Osteocyte (in vitro differentiated cells): Measurements from ENCODE around the gene ZNF586. TPM values are rescaled to one million over a fixed set of nuclear protein-coding genes. Genes with fewer than 3 reads are reported as not detected.

ENCODE experiments used
- DNase-seq: peaks from one replicate; pipeline ENCODE4 v3.0.0; 2021; ENCODE audit warnings: mixed read lengths; ENCODE audit not compliant: unreplicated experiment; ENCODE audit errors: extremely low spot score
- H3K27ac Mint-ChIP-seq: one replicate; pipeline ENCODE4 v1.8.0; 2021; ENCODE audit warnings: mild to moderate bottlenecking, mixed read lengths; ENCODE audit not compliant: unreplicated experiment
- H3K27me3 Mint-ChIP-seq: one replicate; pipeline ENCODE4 v1.8.0; 2021; ENCODE audit warnings: mixed read lengths; ENCODE audit not compliant: unreplicated experiment
- H3K36me3 Mint-ChIP-seq: one replicate; pipeline ENCODE4 v1.8.0; 2021; ENCODE audit warnings: mixed read lengths; ENCODE audit not compliant: unreplicated experiment
- H3K4me1 Mint-ChIP-seq: one replicate; pipeline ENCODE4 v1.8.0; 2021; ENCODE audit warnings: mixed read lengths; ENCODE audit not compliant: unreplicated experiment
- H3K4me3 Mint-ChIP-seq: one replicate; pipeline ENCODE4 v1.8.0; 2021; ENCODE audit warnings: mild to moderate bottlenecking, moderate library complexity, mixed read lengths; ENCODE audit not compliant: unreplicated experiment
- H3K9me3 Mint-ChIP-seq: one replicate; pipeline ENCODE4 v1.8.0; 2021; ENCODE audit warnings: mixed read lengths; ENCODE audit not compliant: unreplicated experiment
- CTCF ChIP-seq: fragments of 200-600 bp; sonication (generic); IDR thresholded peaks from 2 replicates; pipeline ENCODE4 v1.5.0; 2021; ENCODE audit warnings: antibody characterized with exemption, mild to moderate bottlenecking, moderate library complexity
- total RNA-seq: library from RNA; stranded (reverse); gene quantifications from 2 replicates; pipeline ENCODE4 v1.2.1, GENCODE V29; 2021

ZNF586 gene
- total RNA-seq, 1 donor from 2014 or later, result 18.8 TPM

- H3K36me3 Mint-ChIP-seq, result peaks cover 51% of the 10 kb centered on the region
- peak within 1 kb of the TSS; percentile 98 for H3K27ac Mint-ChIP-seq
- H3K4me1 Mint-ChIP-seq, result peaks cover 18% of the 10 kb centered on the region
- peak; percentile 89 for DNase-seq
- H3K27me3 Mint-ChIP-seq, result no peaks in the 10 kb centered on the region
- H3K9me3 Mint-ChIP-seq, result peaks cover 20% of the 10 kb centered on the region
- peak within 1 kb of the TSS; percentile 98 for H3K4me3 Mint-ChIP-seq
- TF ChIP-seq CTCF, result peak; percentile 6
Observed at GRCh38 chr19:57746580-57747471, 22.6 kb upstream of the ZNF586 start, which contains the start of gene ZNF776. ZNF776 (plus strand) TSS chr19:57746815; CDS start chr19:57747059, 244 bp downstream.

GRCh38 chr19:57747472-57747807, 22.0 kb upstream of the ZNF586 start:
- Mint-ChIP-seq H3K4me1 (peaks cover 18% of the 10 kb centered on the region), H3K27me3 (no peaks in the 10 kb centered on the region), H3K4me3 (peak overlapping the region; percentile 98), H3K9me3 (peaks cover 23% of the 10 kb centered on the region), H3K27ac (peak overlapping the region; percentile 98), H3K36me3 (peaks cover 57% of the 10 kb centered on the region)
- no peak for DNase-seq
- no peak for TF ChIP-seq CTCF

GRCh38 chr19:57748029-57748428, 21.4 kb upstream of the ZNF586 start:
- H3K27ac Mint-ChIP-seq, result no peak overlapping the region
- DNase-seq, result no peak
- peaks cover 63% of the 10 kb centered on the region for H3K36me3 Mint-ChIP-seq
- no peak for TF ChIP-seq CTCF
- peaks cover 27% of the 10 kb centered on the region for H3K9me3 Mint-ChIP-seq
- peak overlapping the region; percentile 98 for H3K4me3 Mint-ChIP-seq
- H3K27me3 Mint-ChIP-seq, result no peaks in the 10 kb centered on the region
- peaks cover 18% of the 10 kb centered on the region for H3K4me1 Mint-ChIP-seq

GRCh38 chr19:57754091-57754673, 15.3 kb upstream of the ZNF586 start:
- H3K4me1 Mint-ChIP-seq, result no peaks in the 10 kb centered on the region
- no peaks in the 10 kb centered on the region for H3K27me3 Mint-ChIP-seq
- H3K27ac Mint-ChIP-seq, result no peak overlapping the region
- H3K9me3 Mint-ChIP-seq, result peaks cover 49% of the 10 kb centered on the region
- TF ChIP-seq CTCF, result no peak
- H3K4me3 Mint-ChIP-seq, result no peak overlapping the region
- H3K36me3 Mint-ChIP-seq, result peaks cover 97% of the 10 kb centered on the region
- DNase-seq, result no peak

- H3K27ac Mint-ChIP-seq, result no peak overlapping the region
- H3K9me3 Mint-ChIP-seq, result peaks cover 48% of the 10 kb centered on the region
- no peaks in the 10 kb centered on the region for H3K27me3 Mint-ChIP-seq
- H3K36me3 Mint-ChIP-seq, result peaks cover 96% of the 10 kb centered on the region
- DNase-seq, result no peak
- H3K4me3 Mint-ChIP-seq, result no peak overlapping the region
- TF ChIP-seq CTCF, result no peak
- no peaks in the 10 kb centered on the region for H3K4me1 Mint-ChIP-seq
Observed at GRCh38 chr19:57755031-57755430, 14.4 kb upstream of the ZNF586 start.
